OCI-LY3 (cell line): ENCODE measurements around the gene RBMS3.

Experiments used
- H2AFZ ChIP-seq: fragments of 200-600, 300-600 bp; shearing (Covaris generic); 2 replicates; pipeline ENCODE4 v1.6.0; 2014; ENCODE audit warnings: antibody characterized with exemption, low read depth, low read length
- H3K27ac ChIP-seq: fragments of 200-600, 300-600 bp; sonication (generic); 2 replicates; pipeline ENCODE4 v1.5.1; 2014; ENCODE audit warnings: mild to moderate bottlenecking, low read length, moderate library complexity, mixed read lengths
- H3K27me3 ChIP-seq: fragments of 200-600, 300-600 bp; sonication (generic); 2 replicates; pipeline ENCODE4 v1.6.1; 2014; ENCODE audit warnings: low read depth, low read length, mixed read lengths
- H3K36me3 ChIP-seq: fragments of 200-600, 300-600 bp; sonication (generic); replicated peaks from 2 replicates; pipeline ENCODE3; 2014; ENCODE audit warnings: low read depth, low read length, mixed read lengths
- H3K4me1 ChIP-seq: fragments of 300-600, 200-600 bp; sonication (generic); 2 replicates; pipeline ENCODE4 v1.6.1; 2014; ENCODE audit warnings: low read length, mixed read lengths
- H3K4me2 ChIP-seq: fragments of 200-600, 300-600 bp; sonication (generic); 2 replicates; pipeline ENCODE4 v1.6.1; 2014; ENCODE audit warnings: low read length, mixed read lengths
- H3K4me3 ChIP-seq: fragments of 300-600, 200-600 bp; sonication (generic); 2 replicates; pipeline ENCODE4 v1.5.1; 2014; ENCODE audit warnings: antibody characterized with exemption, mild to moderate bottlenecking, low read length, moderate library complexity
- H3K79me2 ChIP-seq: fragments of 300-600, 200-600 bp; shearing (Covaris generic); 2 replicates; pipeline ENCODE4 v1.6.1; 2014; ENCODE audit warnings: mild to moderate bottlenecking, low read length, mixed read lengths
- H3K9ac ChIP-seq: fragments of 300-600, 200-600 bp; shearing (Covaris generic); 2 replicates; pipeline ENCODE4 v1.6.0; 2014; ENCODE audit warnings: mild to moderate bottlenecking, low read length, moderate library complexity
- H3K9me3 ChIP-seq: fragments of 200-600, 300-600 bp; shearing (Covaris generic); 2 replicates; pipeline ENCODE4 v1.6.1; 2014; ENCODE audit warnings: low read length, mixed read lengths; ENCODE audit not compliant: insufficient read depth
- H4K20me1 ChIP-seq: fragments of 200-600, 300-600 bp; sonication (generic); 2 replicates; pipeline ENCODE4 v1.6.1; 2016; ENCODE audit warnings: low read length, mixed read lengths; ENCODE audit not compliant: insufficient read depth
- CTCF ChIP-seq: fragments of 200-600, 300-600 bp; sonication (generic); IDR thresholded peaks from 2 replicates; pipeline ENCODE4 v1.5.1; 2014; ENCODE audit warnings: antibody characterized with exemption, low read length, low read depth
- EZH2phosphoT487 ChIP-seq: fragments of 200-600 bp; shearing (Covaris generic); IDR thresholded peaks from 2 replicates; pipeline ENCODE4 v1.6.1; 2018; ENCODE audit warnings: antibody characterized with exemption, mixed run types, low read depth

RBMS3 gene

GRCh38 chr3:29283231-29284119 is 2.6 kb downstream of the RBMS3 start:
- H2AFZ ChIP-seq, result no peak overlapping the region
- peaks cover 56% of the 10 kb centered on the region for H3K4me1 ChIP-seq
- H3K9me3 ChIP-seq, result no peaks in the 10 kb centered on the region
- no peaks in the 10 kb centered on the region for H4K20me1 ChIP-seq
- H3K27me3 ChIP-seq, result peaks cover 40% of the 10 kb centered on the region
- H3K4me2 ChIP-seq, result peak overlapping the region; percentile 90
- H3K4me3 ChIP-seq, result peak overlapping the region; percentile 75
- TF ChIP-seq EZH2phosphoT487 (no peak; the same call in 1 of the 2 replicates), CTCF (no peak)
- no peak overlapping the region for H3K9ac ChIP-seq
- H3K27ac ChIP-seq, result no peak overlapping the region
- H3K79me2 ChIP-seq, result no peaks in the 10 kb centered on the region
- no peaks in the 10 kb centered on the region for H3K36me3 ChIP-seq

DNA sequence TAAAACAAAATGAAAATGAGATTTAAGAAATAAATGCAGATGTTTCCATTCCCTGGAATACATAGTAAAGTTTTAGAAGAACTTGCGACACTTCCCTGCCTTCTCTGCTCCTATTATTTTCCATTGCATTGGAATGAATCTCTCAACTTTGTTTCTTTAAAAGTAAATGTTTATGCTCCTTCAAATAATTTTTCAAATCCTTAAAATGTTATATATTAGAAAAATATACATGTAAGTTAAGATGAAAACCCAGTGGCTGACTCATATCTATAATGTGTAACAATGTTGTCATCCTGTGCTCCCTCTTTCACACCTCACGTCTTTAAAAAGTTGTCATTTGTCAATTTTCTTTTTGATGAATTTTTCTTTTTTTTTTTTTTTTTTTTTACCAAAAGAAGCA is 3.6 kb downstream of the RBMS3 start:
- H3K4me1 ChIP-seq, result peaks cover 56% of the 10 kb centered on the region

DNA sequence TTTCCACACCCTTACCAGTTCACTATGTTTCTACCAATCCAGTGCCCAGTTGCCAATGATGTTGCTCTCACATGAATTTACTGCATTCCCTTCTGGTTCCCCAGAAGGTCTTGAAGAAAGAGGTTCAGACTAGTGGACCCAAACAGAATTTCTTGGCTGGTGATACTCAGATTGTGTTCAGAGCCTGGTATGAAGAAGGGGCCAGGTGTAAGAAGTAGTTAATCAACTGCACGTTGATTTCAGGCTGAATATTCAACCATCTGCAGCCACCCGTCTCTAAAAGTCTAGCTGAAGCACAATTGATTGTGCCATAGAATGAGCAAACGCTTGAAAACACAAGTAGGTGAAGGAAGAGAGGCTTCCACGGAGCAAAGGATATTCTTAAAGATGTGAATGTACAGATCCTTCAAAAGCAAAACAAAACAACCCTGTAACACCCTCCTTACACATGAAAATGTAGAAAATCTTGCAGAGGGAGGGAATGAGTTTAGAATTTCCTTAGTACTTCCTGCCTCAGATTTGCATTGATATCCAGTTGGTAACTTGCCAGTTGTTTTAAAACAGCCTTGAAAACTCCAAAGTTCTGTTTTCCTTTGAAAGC is 4.7 kb downstream of the RBMS3 start:
- H3K36me3 ChIP-seq, result no peaks in the 10 kb centered on the region
- H3K4me1 ChIP-seq, result peaks cover 53% of the 10 kb centered on the region
- H3K79me2 ChIP-seq, result no peaks in the 10 kb centered on the region
- H3K4me3 ChIP-seq, result no peak overlapping the region
- H4K20me1 ChIP-seq, result no peaks in the 10 kb centered on the region
- no peak overlapping the region for H2AFZ ChIP-seq
- no peak for TF ChIP-seq CTCF
- TF ChIP-seq EZH2phosphoT487, result no peak
- H3K27me3 ChIP-seq, result peaks cover 22% of the 10 kb centered on the region
- H3K4me2 ChIP-seq, result peak overlapping the region; percentile 36
- H3K27ac ChIP-seq, result no peak overlapping the region
- H3K9me3 ChIP-seq, result no peaks in the 10 kb centered on the region
- H3K9ac ChIP-seq, result no peak overlapping the region

More for the DNA sequence above, 3.6 kb downstream of the RBMS3 start:
- Histone ChIP-seq H3K27me3 (peaks cover 33% of the 10 kb centered on the region), H3K9me3 (no peaks in the 10 kb centered on the region), H3K79me2 (no peaks in the 10 kb centered on the region), H3K9ac (no peak overlapping the region), H3K36me3 (no peaks in the 10 kb centered on the region), H3K4me2 (peak overlapping the region; percentile 90), H3K27ac (no peak overlapping the region), H4K20me1 (no peaks in the 10 kb centered on the region), H2AFZ (no peak overlapping the region), H3K4me3 (peak overlapping the region; percentile 30; the same call in 1 of the 2 replicates)
- TF ChIP-seq CTCF (no peak), EZH2phosphoT487 (no peak)

DNA sequence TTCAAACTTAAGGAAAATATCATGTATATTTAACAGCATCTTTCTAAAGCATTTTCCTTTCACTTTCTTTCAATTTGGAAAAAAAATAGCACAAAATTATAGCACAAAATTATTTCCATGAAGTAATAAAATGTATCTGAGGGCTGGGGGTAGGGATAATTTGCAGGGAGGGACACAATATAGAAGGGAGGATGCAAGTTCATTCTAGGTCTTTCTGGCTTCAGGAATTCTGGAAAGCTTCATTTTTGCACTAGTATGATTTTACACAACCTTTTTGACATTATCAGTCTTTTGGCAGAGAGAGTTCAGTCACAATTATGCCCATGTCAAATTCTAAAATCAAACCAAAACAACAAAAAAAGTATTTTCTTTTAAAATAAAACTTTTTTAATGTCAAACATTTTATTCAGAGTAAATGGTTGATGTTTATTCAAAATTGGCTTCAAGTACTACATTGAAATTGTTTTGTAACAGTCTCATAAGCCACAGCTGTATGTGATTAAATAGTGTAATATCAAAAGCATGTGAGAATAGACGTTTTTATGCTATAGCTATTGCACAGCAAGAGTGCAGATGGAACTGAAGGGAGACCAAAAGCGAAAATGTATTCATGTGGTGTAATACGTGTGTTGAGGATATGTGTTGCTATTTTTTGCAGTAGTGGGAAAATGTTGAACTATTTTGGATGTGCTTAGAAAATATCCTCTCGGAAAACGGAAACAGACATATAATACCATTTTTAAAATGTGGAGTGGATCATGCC is 5.8 kb downstream of the RBMS3 start:
- Histone ChIP-seq H3K4me3 (no peak overlapping the region), H2AFZ (no peak overlapping the region), H3K4me2 (no peak overlapping the region), H3K4me1 (peaks cover 49% of the 10 kb centered on the region), H3K9ac (no peak overlapping the region), H3K27ac (no peak overlapping the region), H3K9me3 (no peaks in the 10 kb centered on the region), H3K36me3 (no peaks in the 10 kb centered on the region), H4K20me1 (no peaks in the 10 kb centered on the region), H3K27me3 (peaks cover 22% of the 10 kb centered on the region), H3K79me2 (no peaks in the 10 kb centered on the region)
- TF ChIP-seq CTCF, result no peak
- TF ChIP-seq EZH2phosphoT487, result no peak
